ENCODE data around the gene SNX10.
A peak's percentile ranks its signal among the peaks of the same experiment; 100 is the strongest.

SNX10 gene

DNA sequence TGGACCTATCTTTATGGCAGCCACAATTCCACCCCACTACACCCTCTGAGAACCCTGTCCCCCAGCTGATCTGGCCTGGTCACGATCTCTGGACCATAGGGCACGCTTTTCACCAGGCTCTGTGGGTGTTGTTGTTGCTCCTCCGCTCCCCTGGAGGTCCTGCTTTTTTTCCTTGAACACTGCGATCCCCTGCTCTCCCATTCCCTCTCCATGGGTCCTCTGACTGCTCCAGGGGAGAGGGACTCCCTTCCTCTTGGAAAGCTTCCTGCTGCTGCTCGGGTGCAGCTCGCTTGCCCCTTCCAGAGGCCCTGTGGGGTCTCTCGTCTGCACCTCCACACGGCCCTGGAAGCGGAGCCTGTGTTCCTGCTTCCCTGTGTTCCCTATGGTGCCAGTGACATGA lies 53.5 kb downstream of the SNX10 start:
- H3K4me3 ChIP-seq (ENCODE audit: control insufficient read depth, low read depth, low read length), result no peak overlapping the region
- TF ChIP-seq, protein P1, sequence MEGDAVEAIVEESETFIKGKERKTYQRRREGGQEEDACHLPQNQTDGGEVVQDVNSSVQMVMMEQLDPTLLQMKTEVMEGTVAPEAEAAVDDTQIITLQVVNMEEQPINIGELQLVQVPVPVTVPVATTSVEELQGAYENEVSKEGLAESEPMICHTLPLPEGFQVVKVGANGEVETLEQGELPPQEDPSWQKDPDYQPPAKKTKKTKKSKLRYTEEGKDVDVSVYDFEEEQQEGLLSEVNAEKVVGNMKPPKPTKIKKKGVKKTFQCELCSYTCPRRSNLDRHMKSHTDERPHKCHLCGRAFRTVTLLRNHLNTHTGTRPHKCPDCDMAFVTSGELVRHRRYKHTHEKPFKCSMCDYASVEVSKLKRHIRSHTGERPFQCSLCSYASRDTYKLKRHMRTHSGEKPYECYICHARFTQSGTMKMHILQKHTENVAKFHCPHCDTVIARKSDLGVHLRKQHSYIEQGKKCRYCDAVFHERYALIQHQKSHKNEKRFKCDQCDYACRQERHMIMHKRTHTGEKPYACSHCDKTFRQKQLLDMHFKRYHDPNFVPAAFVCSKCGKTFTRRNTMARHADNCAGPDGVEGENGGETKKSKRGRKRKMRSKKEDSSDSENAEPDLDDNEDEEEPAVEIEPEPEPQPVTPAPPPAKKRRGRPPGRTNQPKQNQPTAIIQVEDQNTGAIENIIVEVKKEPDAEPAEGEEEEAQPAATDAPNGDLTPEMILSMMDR (conservative IDR thresholded peaks at IDR 0.05; ENCODE audit: control insufficient read depth, insufficient read depth, low read depth, low read length), result no peak
- DNase-seq (ENCODE audit: low read depth), result no peak

DNA sequence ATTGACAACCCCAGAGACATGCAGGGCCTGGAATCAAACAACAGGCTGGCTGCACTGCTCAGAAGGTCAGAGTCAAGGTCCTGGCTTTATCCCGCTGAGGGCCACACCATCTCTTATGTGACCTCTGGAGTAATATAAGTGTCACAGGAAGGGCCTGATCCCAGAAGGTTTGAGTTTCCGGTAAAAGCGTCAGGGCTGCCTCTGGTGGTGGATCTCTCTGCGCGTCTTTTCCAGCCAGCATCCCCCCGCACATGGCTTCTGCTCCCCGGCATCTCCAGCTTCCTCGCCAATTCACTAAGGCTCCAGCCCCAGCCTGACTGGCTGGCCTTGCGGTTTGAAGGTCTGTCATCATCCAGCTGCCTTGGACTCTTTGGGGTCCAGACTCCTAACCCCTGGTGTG lies 54.2 kb downstream of the SNX10 start:
- H3K4me3 ChIP-seq (ENCODE audit: control insufficient read depth, low read depth, low read length), result no peak overlapping the region
- no peak for DNase-seq (ENCODE audit: low read depth)
- TF ChIP-seq, protein P1 (conservative IDR thresholded peaks at IDR 0.05; ENCODE audit: control insufficient read depth, insufficient read depth, low read depth, low read length), result no peak

DNA sequence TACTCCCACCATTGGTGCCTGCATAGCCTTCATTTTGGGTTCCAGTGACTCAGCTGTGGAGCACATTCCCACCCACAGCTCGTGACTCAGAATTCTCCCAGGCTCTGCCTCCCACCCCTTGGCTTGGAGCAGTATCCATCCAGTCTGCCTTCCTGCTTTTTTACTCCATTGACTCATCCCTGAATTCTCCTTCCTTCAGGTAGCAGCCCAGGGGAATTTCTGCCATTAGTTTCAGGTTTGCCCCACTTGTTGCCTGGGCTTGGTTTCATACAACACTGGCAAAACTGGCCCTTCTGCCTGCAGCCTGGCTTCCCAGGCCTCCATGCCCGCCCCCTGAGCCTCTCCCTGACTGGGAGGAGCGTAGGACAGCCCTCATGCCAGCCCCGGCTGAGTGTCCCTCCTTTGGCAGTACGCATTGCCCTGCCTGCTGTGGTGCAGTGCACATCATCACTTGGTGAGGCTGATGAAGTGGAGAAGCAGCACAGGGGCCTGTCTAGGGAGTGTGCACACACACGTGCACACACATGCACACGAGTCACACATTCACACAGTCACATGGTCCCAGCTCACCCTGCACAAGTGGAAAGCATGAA lies 55.0 kb downstream of the SNX10 start:
- TF ChIP-seq, protein P1 (conservative IDR thresholded peaks at IDR 0.05; ENCODE audit: control insufficient read depth, insufficient read depth, low read depth, low read length), result no peak
- no peak overlapping the region for H3K4me3 ChIP-seq (ENCODE audit: control insufficient read depth, low read depth, low read length)
- DNase-seq (ENCODE audit: low read depth), result peak; percentile 74

DNA sequence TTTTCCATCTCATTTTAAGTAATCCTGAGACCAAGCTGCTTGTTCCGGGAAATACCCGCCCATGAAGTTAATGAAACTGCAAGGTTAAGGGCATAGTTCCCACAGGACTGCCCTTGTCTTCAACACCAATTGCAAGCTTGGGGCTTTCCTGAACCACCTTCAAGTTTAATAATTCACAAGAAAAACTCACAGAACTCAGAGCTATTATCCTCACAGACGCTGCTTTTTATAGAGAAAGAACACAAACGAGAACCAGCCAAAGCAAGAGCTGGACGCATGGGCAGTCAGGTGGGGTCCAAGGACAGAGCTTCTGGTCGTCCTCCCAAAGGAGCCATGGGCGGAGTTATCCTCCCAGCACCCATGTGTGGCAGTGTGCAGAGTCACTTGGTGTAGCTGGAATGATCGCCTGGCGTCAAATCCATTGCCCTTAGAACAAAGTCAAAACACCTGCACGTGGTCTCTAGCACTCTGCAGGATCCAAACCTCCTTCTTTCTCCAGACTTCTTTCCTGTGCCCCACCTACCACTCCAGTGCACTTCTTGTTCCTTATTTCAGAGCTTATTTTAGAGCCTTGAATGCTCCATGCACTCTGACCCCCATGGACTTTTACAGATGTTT lies 56.7 kb downstream of the SNX10 start:
- H3K4me3 ChIP-seq (ENCODE audit: control insufficient read depth, low read depth, low read length), result no peak overlapping the region
- no peak for DNase-seq (ENCODE audit: low read depth)
- TF ChIP-seq, protein P1 (conservative IDR thresholded peaks at IDR 0.05; ENCODE audit: control insufficient read depth, insufficient read depth, low read depth, low read length), result no peak

DNA sequence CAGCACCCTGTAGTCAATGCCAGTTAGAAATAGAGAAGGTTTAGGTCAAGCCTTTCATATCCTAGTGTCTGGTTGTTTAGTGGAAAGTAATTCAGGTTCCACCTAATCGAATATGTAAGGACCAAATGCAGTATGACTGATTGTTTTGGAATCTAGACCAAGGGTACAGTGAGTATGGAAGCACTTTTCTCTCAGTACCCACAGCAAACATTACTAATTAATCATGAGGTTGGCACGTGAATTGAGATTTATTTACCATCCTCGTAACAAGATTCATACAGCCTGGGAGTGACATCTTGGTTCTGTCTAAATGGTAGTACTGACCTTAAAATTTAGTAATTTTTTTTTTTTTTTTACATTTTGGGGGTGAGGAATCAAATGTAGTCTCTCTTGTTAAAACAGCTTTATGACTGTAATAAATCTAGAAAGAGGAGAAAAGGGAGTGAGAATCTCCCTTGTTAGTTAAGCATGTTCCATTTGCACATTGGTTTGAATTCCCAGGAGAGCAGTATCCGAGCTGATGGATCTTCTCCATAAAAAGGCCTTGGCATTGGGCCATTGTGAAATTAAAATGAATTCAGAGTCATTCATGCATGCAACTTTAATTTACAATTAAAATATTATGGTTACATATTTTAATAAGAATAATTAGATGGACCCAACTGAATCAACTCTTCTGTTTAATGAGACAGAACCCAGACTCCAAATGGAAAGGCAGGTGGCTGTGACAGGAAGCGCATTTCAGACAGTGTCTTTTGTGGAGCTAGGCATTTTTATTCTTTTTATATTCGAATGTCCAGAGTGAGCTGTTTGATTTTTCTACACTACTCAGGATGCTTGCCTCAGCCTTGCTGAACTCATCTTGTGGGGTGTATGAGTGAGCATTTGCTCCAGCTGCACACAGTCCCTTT lies 57.6 kb downstream of the SNX10 start:
- TF ChIP-seq, protein P1 (conservative IDR thresholded peaks at IDR 0.05; ENCODE audit: control insufficient read depth, insufficient read depth, low read depth, low read length), result no peak
- no peak overlapping the region for H3K4me3 ChIP-seq (ENCODE audit: control insufficient read depth, low read depth, low read length)
- DNase-seq (ENCODE audit: low read depth), result peak; percentile 16

DNA sequence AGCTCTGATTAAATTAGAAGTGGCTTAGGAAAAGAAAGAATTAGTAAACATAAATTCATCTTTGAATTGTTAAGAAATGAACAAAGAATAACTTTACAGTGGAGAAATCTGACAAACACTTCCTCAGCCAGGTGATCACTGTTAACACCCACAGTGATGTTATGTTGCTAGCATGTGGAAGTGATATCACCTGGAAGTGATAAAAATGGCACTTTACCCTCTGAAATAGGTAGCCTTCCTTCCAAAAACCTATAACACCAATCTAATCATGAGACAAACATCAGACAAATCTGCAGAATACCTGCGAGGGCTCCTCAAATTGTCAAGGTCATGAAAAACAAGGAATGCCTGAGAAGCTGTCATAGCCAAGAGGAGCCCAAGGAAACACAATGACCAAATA lies 59.5 kb downstream of the SNX10 start:
- TF ChIP-seq, protein P1 (conservative IDR thresholded peaks at IDR 0.05; ENCODE audit: control insufficient read depth, insufficient read depth, low read depth, low read length), result no peak
- no peak for DNase-seq (ENCODE audit: low read depth)
- no peak overlapping the region for H3K4me3 ChIP-seq (ENCODE audit: control insufficient read depth, low read depth, low read length)
